Heart left ventricle (tissue), 13 donors: Measurements from ENCODE around the gene PLCXD1.
"Not testable (repeated sequence)": the region's sequence is repeated elsewhere in the genome, so short reads cannot be mapped to it uniquely, and the experiment has no call there.

ENCODE experiments used
- CTCF ChIP-seq, 12 donors: fragments of 200-600 bp; sonication (generic) in 4 of 12; IDR thresholded peaks; one replicate each; pipeline versions ENCODE4 v1.5.0 to v1.8.0; 2018 to 2022; ENCODE audit warnings: antibody characterized with exemption in 12 of 12, mild to moderate bottlenecking in 5 of 12
- POLR2A ChIP-seq, 2 donors: fragments of 450-650 bp; IDR thresholded peaks; one replicate each; pipeline ENCODE4 v1.6.1; 2017; ENCODE audit warnings: antibody characterized with exemption in 2 of 2, mild to moderate bottlenecking in 2 of 2, moderate library complexity in 2 of 2
- donor health status: ischemic (EF 13 %, LVEDD 7.1; RV severe dilation, severe dysfunction).
- donor health status: DM: no; HTN: yes; CAD: no.
- donor health status: DM: no; HTN: no; CAD: no.
- donor health status: ischemic (EF 25% LVEDD 6.9; RV normal size, moderate dysfunction).
- donor health status: ischemic (EF 25% LVEDD 5.7; RV mildly dilated, moderate dysfunction).
- donor health status: ischemic (EF 35%, LVEDD 5.7; RV mildly dilated, moderate dysfunction).
- donor health status: nonischemic (EF 11% LVEDD 7.7; RV severe dilation, severe dysfunction).
- donor health status: DM: yes; HTN: yes; CAD: no.
- donor health status: PGD.
- donor health status: ischemic (EF 29% LVEDD 5.4; RV normal size, mild dysfunction).
- donor health status: nonischemic (EF 23%, LVEDD 6.1; RV moderate dilation, normal function).

- not testable (repeated sequence) for TF ChIP-seq CTCF, POLR2A (IDR thresholded peaks at IDR 0.05)
Observed at GRCh38 chrX:324664-325063, 43.5 kb downstream of the PLCXD1 start.
